ENCODE results near the gene FRAS1.

GRCh38 chr4:78207541-78207940 is 150.4 kb downstream of the FRAS1 start:
- TF ChIP-seq CTCF (IDR thresholded peaks at IDR 0.05) (no peak), EP300 (IDR thresholded peaks at IDR 0.05) (no peak)
